ENCODE results near the gene LDHAL6B.

- TF ChIP-seq POLR2A (IDR thresholded peaks at IDR 0.05; ENCODE audit: low read depth, low read length) (no peak; the same call in none of the 2 replicates), TAF1 (IDR thresholded peaks at IDR 0.05; ENCODE audit: low read depth, low read length) (no peak), PAX5 (IDR thresholded peaks at IDR 0.05; ENCODE audit: insufficient read depth, low read length, severe bottlenecking) (no peak)
These were observed 37.7 kb downstream of the LDHAL6B start for GRCh38 chr15:59244337-59244736.
